OCI-LY3 (cell line): ENCODE measurements around the gene CDC42BPA.

Experiments
- CTCF ChIP-seq: fragments of 200-600, 300-600 bp; sonication (generic); IDR thresholded peaks from 2 replicates; pipeline ENCODE4 v1.5.1; 2014; ENCODE audit warnings: antibody characterized with exemption, low read length, low read depth
- EZH2phosphoT487 ChIP-seq: fragments of 200-600 bp; shearing (Covaris generic); IDR thresholded peaks from 2 replicates; pipeline ENCODE4 v1.6.1; 2018; ENCODE audit warnings: antibody characterized with exemption, mixed run types, low read depth

GRCh38 chr1:226989085-226989920, 329.0 kb downstream of the CDC42BPA start:
- TF ChIP-seq CTCF (no peak), EZH2phosphoT487 (no peak)
